Stimulated activated CD8-positive, alpha-beta memory T cell treated with anti-CD3 and anti-CD28 coated beads, Interleukin-7, amount 100 ng/mL, for 4 hours (primary cell): ENCODE measurements around the gene NAALADL2.

Experiments used
- DNase-seq, 2 donors: peaks; one replicate each; pipeline ENCODE4 v3.0.0-alpha.2; 2020; ENCODE audit warnings: low read depth in 2 of 2

The NAALADL2 gene

GRCh38 chr3:175307642-175308041 lies 448.5 kb downstream of the NAALADL2 start:
- no peak for DNase-seq

DNA sequence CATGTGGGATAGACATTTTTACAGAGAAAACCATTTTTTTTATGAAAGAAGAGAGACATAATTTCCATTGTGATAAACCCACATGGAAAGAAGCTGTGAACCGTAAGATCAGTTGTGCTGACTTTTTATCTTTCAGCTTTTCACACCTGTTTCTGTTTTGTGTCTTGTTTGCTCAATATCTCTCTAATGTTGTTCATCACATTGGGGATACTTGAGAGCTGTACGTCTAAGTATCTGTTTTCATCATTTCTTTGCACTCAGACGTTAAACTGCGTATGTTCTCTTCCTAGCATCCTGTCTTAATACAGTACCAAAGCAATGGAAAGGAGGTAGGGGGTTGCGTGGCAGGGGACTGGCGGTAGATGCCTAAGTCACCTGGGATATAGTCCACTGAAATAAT lies 449.0 kb downstream of the NAALADL2 start:
- no peak for DNase-seq

DNA sequence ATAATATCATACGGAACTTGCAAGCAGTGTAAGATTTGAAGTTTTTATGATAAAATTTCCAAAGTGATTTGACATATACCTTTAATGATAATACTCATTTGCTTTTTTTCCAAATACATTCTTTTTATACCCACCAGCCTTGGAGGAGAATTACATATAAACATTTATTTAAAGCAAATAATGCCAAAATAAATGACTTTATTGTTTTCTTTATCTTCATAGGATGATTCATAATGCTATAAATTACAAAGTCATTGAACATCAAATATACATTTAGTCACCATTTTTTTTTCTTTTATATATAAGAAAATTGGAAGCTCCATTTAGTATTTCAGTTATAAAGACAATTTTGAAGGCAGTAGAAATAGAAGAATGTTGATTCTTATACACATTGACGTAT lies 450.9 kb downstream of the NAALADL2 start:
- DNase-seq, result no peak

- no peak for DNase-seq
Observed at GRCh38 chr3:175311404-175311803, 452.3 kb downstream of the NAALADL2 start.

- DNase-seq, result no peak
Observed at GRCh38 chr3:175311946-175312345, 452.8 kb downstream of the NAALADL2 start.

GRCh38 chr3:175312791-175313190 lies 453.7 kb downstream of the NAALADL2 start:
- no peak for DNase-seq

- DNase-seq, result no peak
Observed at GRCh38 chr3:175316799-175317198, 457.7 kb downstream of the NAALADL2 start.

DNA sequence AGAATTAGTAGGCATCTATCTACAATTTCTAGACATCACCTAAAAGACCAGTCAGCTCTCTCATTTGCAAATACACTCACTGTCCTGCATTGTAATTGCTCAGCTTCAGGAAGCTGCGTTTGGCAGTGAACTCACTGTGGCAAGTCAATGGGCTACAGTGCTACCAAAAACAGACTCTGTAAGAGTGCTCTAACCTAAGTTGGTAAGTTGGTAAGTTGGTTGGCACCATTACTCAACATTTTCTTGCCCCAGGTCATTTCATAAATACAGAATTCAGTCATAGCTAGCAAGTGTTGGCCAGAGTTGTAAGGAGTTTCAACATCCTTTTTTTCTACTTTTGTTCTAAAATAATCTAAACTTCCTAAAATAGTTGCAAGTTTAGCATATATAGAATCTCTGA lies 466.3 kb downstream of the NAALADL2 start:
- no peak for DNase-seq

GRCh38 chr3:175326041-175326440 lies 466.9 kb downstream of the NAALADL2 start:
- DNase-seq, result no peak

- DNase-seq, result no peak
Observed at GRCh38 chr3:175329373-175329772, 470.2 kb downstream of the NAALADL2 start.

- DNase-seq, result no peak
Observed at GRCh38 chr3:175335229-175335628, 476.1 kb downstream of the NAALADL2 start.

GRCh38 chr3:175336406-175337133 lies 477.4 kb downstream of the NAALADL2 start:
- no peak for DNase-seq

DNA sequence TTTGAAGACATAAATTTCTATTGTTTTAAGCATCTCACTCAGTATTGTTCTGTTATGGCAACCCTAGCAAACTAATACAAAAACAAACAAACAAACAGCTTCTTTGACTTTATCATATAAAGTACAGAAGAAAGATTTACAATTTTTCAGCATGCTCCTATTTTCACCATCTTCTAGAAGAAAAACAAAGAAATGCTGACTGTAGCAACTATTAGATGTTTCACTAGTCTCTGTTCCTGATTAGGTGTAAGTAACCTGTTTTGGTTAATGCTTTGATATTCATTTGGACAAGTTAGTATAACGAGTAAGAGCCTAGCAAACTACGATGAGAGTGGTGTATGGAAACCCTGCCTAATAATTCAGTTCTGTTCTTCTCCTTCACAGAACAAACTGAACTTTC lies 478.5 kb downstream of the NAALADL2 start:
- no peak for DNase-seq

- no peak for DNase-seq
Observed at GRCh38 chr3:175338775-175339535, 479.8 kb downstream of the NAALADL2 start.

DNA sequence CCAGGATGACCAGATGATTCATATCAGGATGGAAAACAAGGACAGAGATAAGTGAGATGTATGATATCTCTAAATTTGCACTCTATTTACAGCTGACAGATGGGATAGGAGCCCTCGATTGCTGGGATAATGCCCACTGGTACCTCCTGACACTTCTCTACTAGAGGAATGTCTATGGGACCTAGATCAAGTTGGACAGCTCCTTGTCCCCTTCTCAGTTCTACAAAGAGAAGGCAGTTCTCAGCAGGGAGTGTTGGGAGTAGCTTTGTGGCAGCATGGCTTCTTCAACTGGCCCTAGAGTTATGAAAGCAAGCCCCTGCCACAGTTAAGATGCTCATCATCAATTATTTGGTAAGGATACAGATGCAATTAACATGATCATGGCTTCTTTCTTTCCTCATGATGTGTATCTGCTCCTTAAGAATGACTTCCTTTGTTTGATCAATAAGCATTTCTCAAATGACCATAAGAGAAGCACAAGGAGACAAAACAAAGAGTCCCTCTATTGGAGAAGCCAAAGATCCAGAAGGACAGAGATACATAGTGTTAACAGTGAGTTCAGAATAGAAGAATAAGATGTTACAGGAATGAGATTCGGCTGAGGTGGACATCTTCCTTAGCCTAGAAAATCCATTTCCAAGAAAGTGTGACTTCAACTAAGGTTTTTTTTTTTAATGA lies 481.3 kb downstream of the NAALADL2 start:
- DNase-seq, result no peak

GRCh38 chr3:175342196-175342595 lies 483.1 kb downstream of the NAALADL2 start:
- no peak for DNase-seq

DNA sequence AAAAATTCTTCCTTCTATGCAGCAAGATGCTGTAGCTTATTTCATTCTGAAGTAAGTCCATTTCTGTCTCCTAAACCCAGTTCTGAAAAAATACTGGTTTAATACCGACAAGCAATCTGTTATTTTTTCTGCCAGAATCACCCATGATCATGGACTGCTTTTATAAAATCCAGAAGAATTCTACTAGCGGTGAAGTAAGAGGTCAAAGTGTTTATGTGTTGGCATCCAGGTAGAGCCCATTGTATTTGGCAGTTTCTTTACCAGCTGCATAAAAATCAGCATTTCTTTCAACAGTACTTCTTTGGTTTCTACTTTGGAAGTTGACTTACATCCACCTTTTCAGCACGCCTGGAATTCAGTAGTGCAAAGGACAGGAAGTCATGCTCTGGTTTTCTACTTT lies 484.8 kb downstream of the NAALADL2 start:
- no peak for DNase-seq

DNA sequence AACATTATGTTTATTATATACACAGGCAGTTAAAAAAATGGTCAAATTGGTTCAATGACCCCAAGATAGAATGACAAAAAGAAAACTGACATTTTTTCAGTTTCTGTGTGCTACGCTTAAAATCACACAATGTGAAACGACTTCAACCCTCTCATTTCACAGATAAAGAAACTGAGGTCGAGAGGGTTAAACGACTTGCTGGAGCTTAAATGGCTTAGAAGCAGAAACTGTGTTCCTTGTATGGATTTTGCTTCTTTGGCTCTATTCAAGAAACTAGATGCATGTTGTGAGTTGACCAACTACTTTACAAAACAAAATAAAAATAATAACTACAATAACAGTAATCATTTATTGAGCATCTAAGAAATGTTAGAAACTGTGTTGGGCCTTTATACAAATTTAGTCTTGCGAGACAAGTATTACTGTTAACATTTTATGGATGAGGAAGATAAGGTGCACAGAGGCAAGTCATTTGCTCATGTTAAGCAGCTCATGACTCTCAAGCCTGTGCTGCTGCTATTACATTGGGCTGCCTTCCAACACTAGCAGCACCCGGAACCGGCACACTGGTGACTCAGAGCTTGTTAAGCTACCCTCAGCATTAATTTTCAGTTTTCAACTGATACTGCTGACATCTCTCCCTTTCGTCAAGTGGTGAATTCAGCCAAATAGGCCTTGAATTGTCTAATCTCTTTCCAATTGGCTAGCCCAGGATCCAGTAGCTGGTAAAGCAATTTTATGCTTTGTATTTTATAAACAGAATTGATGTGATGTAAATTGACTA lies 487.6 kb downstream of the NAALADL2 start:
- no peak for DNase-seq

- DNase-seq, result no peak
Observed at GRCh38 chr3:175349168-175349567, 490.0 kb downstream of the NAALADL2 start.

DNA sequence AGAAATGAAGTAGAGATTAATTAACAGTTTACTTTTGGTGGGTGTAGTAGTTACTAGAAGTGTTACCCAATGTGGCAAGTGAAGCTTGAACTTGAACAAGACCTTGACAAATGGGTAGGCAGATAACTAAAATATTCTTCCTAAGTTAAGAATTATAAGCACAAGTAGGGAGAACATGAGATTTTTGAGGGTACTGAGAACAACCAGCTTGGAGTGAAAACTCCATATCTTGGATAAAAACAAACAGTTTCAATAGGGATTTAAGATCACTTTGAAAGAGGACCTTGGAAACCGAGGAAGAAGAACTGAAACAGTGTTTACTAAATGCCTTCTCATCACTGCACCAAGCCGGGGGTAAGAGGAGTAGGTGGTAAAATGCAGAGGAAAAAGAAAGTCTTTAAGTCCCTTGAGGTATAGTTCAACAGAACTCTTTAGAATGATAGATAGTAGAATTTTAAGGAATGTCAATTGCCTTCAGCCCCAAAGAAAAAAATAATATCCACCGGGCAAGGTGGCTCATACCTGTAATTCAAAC lies 496.7 kb downstream of the NAALADL2 start:
- DNase-seq, result no peak

- DNase-seq, result no peak
Observed at GRCh38 chr3:175356899-175357324, 497.8 kb downstream of the NAALADL2 start.

DNA sequence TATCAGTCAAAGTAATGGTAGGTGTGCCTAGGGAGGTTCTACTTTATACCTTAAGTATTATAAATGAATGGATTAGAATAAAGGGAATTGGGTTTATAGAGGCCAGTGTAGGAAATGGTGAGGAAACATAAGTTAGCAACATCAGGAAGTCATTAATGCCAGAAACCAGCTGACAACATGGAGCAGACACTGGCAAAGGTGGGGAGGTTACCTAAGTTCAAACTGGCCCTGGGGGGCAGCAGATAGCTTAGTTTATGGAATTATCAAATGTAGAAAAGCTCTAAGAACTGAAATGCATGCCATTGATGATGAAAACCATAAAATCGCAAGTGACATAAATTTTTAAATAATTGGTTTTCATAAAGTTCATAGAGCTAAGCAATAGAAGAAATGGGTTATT lies 498.6 kb downstream of the NAALADL2 start:
- no peak for DNase-seq
